ENCODE data around the gene ARSG. TPM values are rescaled to one million over a fixed set of nuclear protein-coding genes. Genes with fewer than 3 reads are reported as not detected.
"Not testable (repeated sequence)": the region's sequence is repeated elsewhere in the genome, so short reads cannot be mapped to it uniquely, and the experiment has no call there.

The ARSG gene
- total RNA-seq, 6 experiments from 2014 or later: 4.0 to 7.0 (median 5.0) TPM

GRCh38 chr17:68273722-68274121, 17.6 kb upstream of the ARSG start:
- Mint-ChIP-seq H3K27ac (no peak overlapping the region), H3K4me3 (no peak overlapping the region), H3K27me3 (ENCODE audit: insufficient read depth) (peaks cover 2% of the 10 kb centered on the region), H3K4me1 (ENCODE audit: low read depth) (no peaks in the 10 kb centered on the region), H3K9me3 (peaks cover 9% of the 10 kb centered on the region), H3K36me3 (ENCODE audit: low read depth) (peaks cover 6% of the 10 kb centered on the region; the same call in 1 of the 2 replicates)
- DNase-seq: no peak
- TF ChIP-seq CTCF (IDR thresholded peaks at IDR 0.05): no peak

GRCh38 chr17:68276339-68276738, 15.0 kb upstream of the ARSG start:
- not testable (repeated sequence) for H3K27ac Mint-ChIP-seq; H3K4me1 Mint-ChIP-seq (ENCODE audit: low read depth); H3K27me3 Mint-ChIP-seq (ENCODE audit: insufficient read depth); H3K9me3 Mint-ChIP-seq; DNase-seq; H3K4me3 Mint-ChIP-seq
- H3K36me3 Mint-ChIP-seq (ENCODE audit: low read depth): peaks cover 11% of the 10 kb centered on the region

GRCh38 chr17:68277807-68278206, 13.5 kb upstream of the ARSG start:
- DNase-seq: no peak
- Mint-ChIP-seq H3K27me3 (ENCODE audit: insufficient read depth) (peaks cover 2% of the 10 kb centered on the region), H3K4me1 (ENCODE audit: low read depth) (no peaks in the 10 kb centered on the region), H3K4me3 (no peak overlapping the region), H3K9me3 (peaks cover 9% of the 10 kb centered on the region), H3K36me3 (ENCODE audit: low read depth) (peaks cover 11% of the 10 kb centered on the region), H3K27ac (no peak overlapping the region)
- TF ChIP-seq CTCF (IDR thresholded peaks at IDR 0.05): no peak

GRCh38 chr17:68281965-68282364, 9.3 kb upstream of the ARSG start:
- DNase-seq; H3K27ac Mint-ChIP-seq; H3K4me3 Mint-ChIP-seq; H3K9me3 Mint-ChIP-seq; H3K4me1 Mint-ChIP-seq (ENCODE audit: low read depth); H3K27me3 Mint-ChIP-seq (ENCODE audit: insufficient read depth): not testable (repeated sequence)
- peaks cover 11% of the 10 kb centered on the region for H3K36me3 Mint-ChIP-seq (ENCODE audit: low read depth)

- Mint-ChIP-seq H3K36me3 (ENCODE audit: low read depth) (no peaks in the 10 kb centered on the region), H3K27ac (no peak overlapping the region), H3K9me3 (no peaks in the 10 kb centered on the region), H3K4me1 (ENCODE audit: low read depth) (peaks cover 21% of the 10 kb centered on the region), H3K27me3 (ENCODE audit: insufficient read depth) (peaks cover 14% of the 10 kb centered on the region), H3K4me3 (no peak overlapping the region)
- TF ChIP-seq CTCF (IDR thresholded peaks at IDR 0.05): no peak
- DNase-seq: no peak
Measured at GRCh38 chr17:68288375-68288774, 2.9 kb upstream of the ARSG start.

- Mint-ChIP-seq H3K4me3 (no peak overlapping the region), H3K4me1 (ENCODE audit: low read depth) (peaks cover 21% of the 10 kb centered on the region), H3K27me3 (ENCODE audit: insufficient read depth) (peaks cover 17% of the 10 kb centered on the region), H3K27ac (no peak overlapping the region), H3K9me3 (no peaks in the 10 kb centered on the region), H3K36me3 (ENCODE audit: low read depth) (no peaks in the 10 kb centered on the region)
- no peak for DNase-seq
- peak; percentile 23; the same call in 1 of the 2 replicates for TF ChIP-seq CTCF (IDR thresholded peaks at IDR 0.05)
Measured at GRCh38 chr17:68288804-68289203, 2.5 kb upstream of the ARSG start.

- H3K27me3 Mint-ChIP-seq (ENCODE audit: insufficient read depth): peaks cover 18% of the 10 kb centered on the region
- H3K9me3 Mint-ChIP-seq: no peaks in the 10 kb centered on the region
- DNase-seq: no peak
- no peak overlapping the region for H3K27ac Mint-ChIP-seq
- H3K4me1 Mint-ChIP-seq (ENCODE audit: low read depth): peaks cover 21% of the 10 kb centered on the region
- no peak for TF ChIP-seq CTCF (IDR thresholded peaks at IDR 0.05)
- H3K36me3 Mint-ChIP-seq (ENCODE audit: low read depth): no peaks in the 10 kb centered on the region
- no peak overlapping the region for H3K4me3 Mint-ChIP-seq
Measured at GRCh38 chr17:68289473-68289872, 1.8 kb upstream of the ARSG start.

All from HFFc6 (cell line).